GM23248 (cell line): ENCODE measurements around the gene CFLAR.

Experiments used
- EZH2 ChIP-seq: fragments of 200-600 bp; sonication (generic); IDR thresholded peaks from 2 replicates; pipeline ENCODE4 v1.6.1; 2018; ENCODE audit warnings: antibody characterized with exemption, mild to moderate bottlenecking; ENCODE audit not compliant: insufficient read depth, poor library complexity, severe bottlenecking
- EZH2phosphoT487 ChIP-seq: fragments of 200-600 bp; sonication (generic); IDR thresholded peaks from 2 replicates; pipeline ENCODE4 v1.6.1; 2018; ENCODE audit warnings: antibody characterized with exemption, moderate library complexity, mild to moderate bottlenecking, low read depth; ENCODE audit not compliant: insufficient read depth

- no peak for TF ChIP-seq EZH2
- TF ChIP-seq EZH2phosphoT487, result no peak
Measured at GRCh38 chr2:201135386-201135785, 19.4 kb downstream of the CFLAR start.
